ENCODE data around the gene LY6G6C. TPM values are rescaled to one million over a fixed set of nuclear protein-coding genes. Genes with fewer than 3 reads are reported as not detected.

The LY6G6C gene
- total and polyA plus RNA-seq, 2 donors (not counting 1 experiment from before 2014, with no cell fraction given): 0.13 TPM; not detected in 1

DNA sequence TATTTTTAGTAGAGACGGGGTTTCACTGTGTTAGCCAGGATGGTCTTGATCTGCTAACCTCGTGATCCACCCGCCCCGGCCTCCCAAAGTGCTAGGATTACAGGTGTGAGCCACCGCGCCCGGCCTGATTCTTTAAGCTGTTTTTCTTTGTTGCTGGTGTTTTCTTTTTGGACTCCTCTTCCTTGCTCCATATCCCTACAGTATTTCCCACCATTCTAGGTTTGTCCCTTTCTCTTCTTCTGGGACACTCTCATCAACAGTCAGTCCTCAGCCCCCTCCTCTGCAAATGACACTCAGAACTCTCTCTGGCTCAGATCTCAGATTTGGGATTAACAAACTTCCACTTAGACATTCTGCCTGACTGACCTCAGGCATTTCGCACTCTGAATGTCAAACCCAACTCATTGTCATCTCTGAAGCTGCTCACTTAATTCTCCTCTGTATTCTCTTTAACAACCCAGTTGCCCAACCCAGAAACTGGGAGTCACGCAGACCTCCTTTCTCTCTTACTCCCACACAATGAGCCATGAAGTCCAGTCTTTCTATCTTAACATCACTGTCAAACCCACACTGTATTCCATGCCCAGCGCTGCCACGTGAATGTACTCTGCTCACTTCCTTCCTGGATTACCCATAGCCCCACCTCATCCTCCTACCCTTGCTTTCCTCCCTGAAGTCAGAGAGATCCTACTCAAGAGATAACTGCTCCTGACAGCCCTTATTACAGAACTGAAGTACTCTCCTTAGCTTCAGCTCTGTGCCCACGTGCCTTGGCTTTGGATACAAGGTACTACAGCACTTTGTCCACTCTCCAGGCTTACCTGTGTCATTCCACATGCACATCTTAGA is 4.2 kb upstream of the LY6G6C start:
- Mint-ChIP-seq H3K27me3 (no peaks in the 10 kb centered on the region), H3K9me3 (ENCODE audit: insufficient read depth) (no peaks in the 10 kb centered on the region), H3K4me3 (no peak overlapping the region), H3K27ac (peak overlapping the region; percentile 95), H3K4me1 (peaks cover 66% of the 10 kb centered on the region)
- Histone ChIP-seq H3K36me3 (replicated peaks in 1 of 2; ENCODE audit: control extremely low read depth in 1 of 2, control insufficient read depth in 1 of 2, extremely low read depth in 1 of 2, insufficient read depth in 2 of 2, low read length in 1 of 2) (peaks cover 0 to 22% of the 10 kb centered on the region in 2 experiments), H3K4me3 (ENCODE audit: control extremely low read depth in 1 of 5, extremely low read depth in 1 of 5, insufficient read depth in 1 of 5, low read depth in 2 of 5, low read length in 4 of 5) (no peak overlapping the region), H4K20me1 (ENCODE audit: control insufficient read depth, insufficient read depth, low read length, poor library complexity, severe bottlenecking) (peaks cover 6% of the 10 kb centered on the region), H3K9ac (ENCODE audit: low read length) (no peak overlapping the region), H3K4me1 (ENCODE audit: control insufficient read depth in 2 of 2, insufficient read depth in 2 of 2, low read length in 2 of 2) (peaks cover 43 to 56% of the 10 kb centered on the region in 2 donors), H3K27ac (ENCODE audit: low read length in 2 of 2) (peak overlapping the region in 1 of 2 donors; percentile 11), H3K79me2 (ENCODE audit: control insufficient read depth, insufficient read depth, low read length) (peaks cover 22% of the 10 kb centered on the region), H3K27me3 (replicated peaks in 1 of 4; ENCODE audit: control extremely low read depth in 1 of 4, control insufficient read depth in 3 of 4, insufficient read depth in 4 of 4, low read length in 3 of 4) (no peaks in the 10 kb centered on the region), H2AFZ (ENCODE audit: insufficient read depth, low read depth, low read length, poor library complexity, severe bottlenecking) (no peak overlapping the region), H3K4me2 (replicated peaks; ENCODE audit: low read depth, low read length, poor library complexity, severe bottlenecking) (no peak overlapping the region), H3K9me3 (ENCODE audit: control extremely low read depth in 1 of 3, control insufficient read depth in 2 of 3, insufficient read depth in 1 of 3, low read length in 2 of 3) (no peaks in the 10 kb centered on the region)
- ChIA-PET CTCF (interaction anchor here (1.0 to 1.9 kb wide), 4 partner anchors 10 to 646 kb away, joined by 3 to 4 read pairs (median 4); partner anchors contain the start of genes HSPA1A, HSPA1L and LY6G6D), POLR2A (no interaction called here)
- ATAC-seq (ENCODE audit: low read depth) (no peak), DNase-seq (no peak)
- no peak for TF ChIP-seq EZH2 (IDR thresholded peaks at IDR 0.05; ENCODE audit: borderline replicate concordance, insufficient read depth, low read depth, low read length, poor library complexity, severe bottlenecking)
- TF ChIP-seq, protein P1, sequence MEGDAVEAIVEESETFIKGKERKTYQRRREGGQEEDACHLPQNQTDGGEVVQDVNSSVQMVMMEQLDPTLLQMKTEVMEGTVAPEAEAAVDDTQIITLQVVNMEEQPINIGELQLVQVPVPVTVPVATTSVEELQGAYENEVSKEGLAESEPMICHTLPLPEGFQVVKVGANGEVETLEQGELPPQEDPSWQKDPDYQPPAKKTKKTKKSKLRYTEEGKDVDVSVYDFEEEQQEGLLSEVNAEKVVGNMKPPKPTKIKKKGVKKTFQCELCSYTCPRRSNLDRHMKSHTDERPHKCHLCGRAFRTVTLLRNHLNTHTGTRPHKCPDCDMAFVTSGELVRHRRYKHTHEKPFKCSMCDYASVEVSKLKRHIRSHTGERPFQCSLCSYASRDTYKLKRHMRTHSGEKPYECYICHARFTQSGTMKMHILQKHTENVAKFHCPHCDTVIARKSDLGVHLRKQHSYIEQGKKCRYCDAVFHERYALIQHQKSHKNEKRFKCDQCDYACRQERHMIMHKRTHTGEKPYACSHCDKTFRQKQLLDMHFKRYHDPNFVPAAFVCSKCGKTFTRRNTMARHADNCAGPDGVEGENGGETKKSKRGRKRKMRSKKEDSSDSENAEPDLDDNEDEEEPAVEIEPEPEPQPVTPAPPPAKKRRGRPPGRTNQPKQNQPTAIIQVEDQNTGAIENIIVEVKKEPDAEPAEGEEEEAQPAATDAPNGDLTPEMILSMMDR (IDR thresholded peaks at IDR 0.05): no peak
- 62% methylated on average over 5 of the region's 12 CpGs for WGBS (ENCODE audit: insufficient coverage)
- intact Hi-C loops (cut with micrococcal nuclease): loop anchor here (2.0 kb wide), 2 partner anchors 65 to 137 kb away; partner anchors contain the start of genes C6orf47 and NEU1
